ENCODE results near the gene TSPAN13.

DNA sequence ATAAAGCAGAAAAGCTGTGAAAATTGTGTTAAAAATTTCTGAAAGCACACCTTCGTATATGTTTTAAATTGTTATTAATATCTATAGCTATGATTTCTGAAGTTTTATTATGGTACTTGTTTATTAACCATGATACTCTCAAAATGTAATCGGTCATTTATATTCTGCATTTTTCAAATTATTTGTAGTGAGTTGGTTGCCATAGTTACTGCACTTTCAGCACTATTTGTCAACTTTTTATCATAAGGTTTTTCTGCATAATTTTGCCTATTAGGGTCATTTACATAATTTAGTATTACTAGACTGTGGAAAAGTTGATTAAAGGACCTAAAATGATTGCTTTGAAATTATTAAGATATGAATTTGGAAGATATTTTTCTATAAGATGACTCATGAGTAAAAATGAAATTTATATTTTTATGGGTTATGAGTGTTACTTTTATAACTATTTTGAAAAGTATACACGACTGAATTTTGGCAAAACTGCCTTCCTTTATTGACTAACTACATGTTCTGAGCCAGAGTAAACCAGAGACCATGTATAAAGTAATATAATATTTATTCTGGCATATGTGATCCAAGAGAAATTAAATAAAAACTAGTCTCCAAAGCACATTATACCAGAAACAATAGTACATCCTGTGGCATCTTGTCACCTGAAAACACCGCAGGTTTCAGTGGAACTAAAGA, 59.1 kb downstream of the TSPAN13 start:
- TF ChIP-seq, protein P1, sequence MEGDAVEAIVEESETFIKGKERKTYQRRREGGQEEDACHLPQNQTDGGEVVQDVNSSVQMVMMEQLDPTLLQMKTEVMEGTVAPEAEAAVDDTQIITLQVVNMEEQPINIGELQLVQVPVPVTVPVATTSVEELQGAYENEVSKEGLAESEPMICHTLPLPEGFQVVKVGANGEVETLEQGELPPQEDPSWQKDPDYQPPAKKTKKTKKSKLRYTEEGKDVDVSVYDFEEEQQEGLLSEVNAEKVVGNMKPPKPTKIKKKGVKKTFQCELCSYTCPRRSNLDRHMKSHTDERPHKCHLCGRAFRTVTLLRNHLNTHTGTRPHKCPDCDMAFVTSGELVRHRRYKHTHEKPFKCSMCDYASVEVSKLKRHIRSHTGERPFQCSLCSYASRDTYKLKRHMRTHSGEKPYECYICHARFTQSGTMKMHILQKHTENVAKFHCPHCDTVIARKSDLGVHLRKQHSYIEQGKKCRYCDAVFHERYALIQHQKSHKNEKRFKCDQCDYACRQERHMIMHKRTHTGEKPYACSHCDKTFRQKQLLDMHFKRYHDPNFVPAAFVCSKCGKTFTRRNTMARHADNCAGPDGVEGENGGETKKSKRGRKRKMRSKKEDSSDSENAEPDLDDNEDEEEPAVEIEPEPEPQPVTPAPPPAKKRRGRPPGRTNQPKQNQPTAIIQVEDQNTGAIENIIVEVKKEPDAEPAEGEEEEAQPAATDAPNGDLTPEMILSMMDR (IDR thresholded peaks at IDR 0.05): no peak
- TF ChIP-seq POLR2A (IDR thresholded peaks at IDR 0.05): no peak

Measured in Peyer's patch (tissue), 4 donors.